ENCODE results near the gene FAM135A.

DNA sequence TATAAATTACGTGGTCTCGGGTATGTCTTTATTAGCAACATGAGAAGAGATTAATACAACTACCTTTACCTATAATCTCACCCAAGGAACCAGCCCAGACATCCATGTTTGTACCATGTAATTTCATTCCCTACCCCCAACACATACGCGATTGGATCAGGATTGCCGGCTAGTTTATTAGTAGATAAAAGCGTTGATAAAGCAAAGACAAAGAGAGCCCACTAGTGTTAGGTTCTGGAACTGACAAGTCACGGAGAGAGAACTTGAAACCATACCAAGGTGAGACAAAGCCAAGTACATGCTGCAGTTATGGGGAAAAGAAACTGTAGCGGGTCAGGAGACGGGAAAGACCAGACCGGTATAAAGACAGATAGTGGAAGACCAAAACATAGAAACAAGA is 37.4 kb upstream of the FAM135A start:
- TF ChIP-seq SUZ12 (IDR thresholded peaks at IDR 0.05; ENCODE audit: extremely low read depth, insufficient read depth, insufficient read length) (no peak), YY1 (IDR thresholded peaks at IDR 0.05; ENCODE audit: insufficient read depth, insufficient read length) (no peak)
